Prostate gland (tissue), 2 donors: ENCODE data around the gene DEPDC1. TPM values are rescaled to one million over a fixed set of nuclear protein-coding genes. Genes with fewer than 3 reads are reported as not detected.

Experiments used
- DNase-seq: peaks from one replicate; pipeline ENCODE4 v3.0.0-alpha.2; 2019; ENCODE audit warnings: low spot score
- H3K27ac ChIP-seq, 2 donors: fragments of 200-600 bp; sonication (generic); 2 replicates each; pipeline ENCODE4 v1.5.1; 2017 to 2019
- H3K27me3 ChIP-seq: fragments of 200-600 bp; sonication (generic); replicated peaks from 2 replicates; pipeline ENCODE4 v1.5.1; 2019; ENCODE audit not compliant: insufficient read depth
- H3K36me3 ChIP-seq, 2 donors: fragments of 200-600 bp; sonication (generic); 1 replicate in 1 of 2; 2 replicates in 1 of 2; pipeline versions ENCODE4 v1.5.1 to v1.8.1; 2017 to 2019
- H3K4me1 ChIP-seq: fragments of 200-600 bp; sonication (generic); replicated peaks from 2 replicates; pipeline ENCODE4 v1.5.1; 2019
- H3K4me3 ChIP-seq, 2 donors: fragments of 200-600 bp; sonication (generic); 2 replicates each; pipeline ENCODE4 v1.5.1; 2017 to 2019
- H3K9me3 ChIP-seq: fragments of 200-600 bp; sonication (generic); 2 replicates; pipeline ENCODE4 v1.5.1; 2017
- POLR2A ChIP-seq: fragments of 450-650 bp; IDR thresholded peaks from one replicate; pipeline ENCODE4 v1.6.1; 2016; ENCODE audit warnings: antibody characterized with exemption, mild to moderate bottlenecking
- POLR2AphosphoS5 ChIP-seq: sonication (generic); formaldehyde crosslinking; IDR thresholded peaks from one replicate; pipeline ENCODE4 v1.6.1; 2017; ENCODE audit warnings: antibody characterized with exemption
- WGBS: methylation state at CpG from one replicate; pipeline ENCODE4 v1.1.5; 2018; 5-methylcytosine and 5-hydroxymethylcytosine counted together
- intact Hi-C: fragments of 100-400 bp; cut with DNase I; formaldehyde crosslinking; loops from one replicate; pipeline ENCODE4 v1.14.2; 2022
- total RNA-seq, 2 donors: library from RNA; depleted of rRNA; stranded (reverse); fragments of >200 nt; gene quantifications; one replicate each; pipeline ENCODE4 v1.1.0, GENCODE V29; 2016
- TF ChIP-seq, protein P1 (sequence below), 4 experiments: fragments of 200-600 bp in 2 of 4; fragments of 450-650 bp in 2 of 4; sonication (generic) in 2 of 4; IDR thresholded peaks; 1 replicate in 3 of 4; 2 replicates in 1 of 4; pipeline ENCODE4 v1.5.1; 2016 to 2019; ENCODE audit warnings: antibody characterized with exemption in 4 of 4, mild to moderate bottlenecking in 2 of 4, moderate library complexity in 2 of 4

DEPDC1 gene
- total RNA-seq, 2 donors from 2014 or later: 0.46 to 3.0 TPM

DNA sequence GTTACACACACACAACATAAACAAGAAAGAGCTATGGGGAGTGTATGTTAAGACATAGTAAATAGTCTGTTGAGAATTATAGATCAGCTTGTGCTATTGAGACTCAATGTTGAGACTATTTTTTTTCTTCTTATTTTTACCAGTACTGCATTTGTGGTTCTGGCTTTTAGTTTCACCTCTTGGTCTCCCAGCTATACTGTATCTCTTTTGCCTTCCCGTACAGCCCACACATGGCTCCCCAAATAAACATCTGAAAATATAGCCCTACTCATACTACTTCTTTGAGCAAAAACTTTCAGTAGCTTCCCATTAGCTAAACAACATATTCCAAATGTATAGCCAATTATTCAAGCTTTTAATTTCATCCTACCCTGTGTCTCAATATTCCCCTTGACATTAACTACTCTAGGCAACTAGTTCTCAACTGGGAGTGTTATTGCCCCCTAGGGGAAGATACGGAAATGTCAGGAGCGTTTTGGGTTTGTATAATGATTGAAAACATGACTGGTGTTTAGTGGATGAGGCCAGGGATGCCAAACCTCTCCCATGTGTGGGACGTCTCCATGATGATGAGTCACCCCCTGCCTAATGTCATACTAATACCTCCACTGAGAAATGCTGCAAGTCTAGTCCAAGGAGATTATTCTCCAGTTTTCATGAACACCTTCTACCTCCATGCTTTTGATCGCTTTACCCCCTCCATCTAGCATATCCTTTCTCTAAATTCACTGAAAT is 53.9 kb downstream of the DEPDC1 start:
- Histone ChIP-seq H3K4me1 (no peaks in the 10 kb centered on the region), H3K27ac (no peak overlapping the region), H3K4me3 (no peak overlapping the region), H3K27me3 (peaks cover 2% of the 10 kb centered on the region), H3K36me3 (no peaks in the 10 kb centered on the region), H3K9me3 (no peaks in the 10 kb centered on the region)
- intact Hi-C loops: no loop called here
- DNase-seq: no peak
- 42% methylated on average over 5 of the region's 5 CpGs for WGBS
- TF ChIP-seq, protein P1, sequence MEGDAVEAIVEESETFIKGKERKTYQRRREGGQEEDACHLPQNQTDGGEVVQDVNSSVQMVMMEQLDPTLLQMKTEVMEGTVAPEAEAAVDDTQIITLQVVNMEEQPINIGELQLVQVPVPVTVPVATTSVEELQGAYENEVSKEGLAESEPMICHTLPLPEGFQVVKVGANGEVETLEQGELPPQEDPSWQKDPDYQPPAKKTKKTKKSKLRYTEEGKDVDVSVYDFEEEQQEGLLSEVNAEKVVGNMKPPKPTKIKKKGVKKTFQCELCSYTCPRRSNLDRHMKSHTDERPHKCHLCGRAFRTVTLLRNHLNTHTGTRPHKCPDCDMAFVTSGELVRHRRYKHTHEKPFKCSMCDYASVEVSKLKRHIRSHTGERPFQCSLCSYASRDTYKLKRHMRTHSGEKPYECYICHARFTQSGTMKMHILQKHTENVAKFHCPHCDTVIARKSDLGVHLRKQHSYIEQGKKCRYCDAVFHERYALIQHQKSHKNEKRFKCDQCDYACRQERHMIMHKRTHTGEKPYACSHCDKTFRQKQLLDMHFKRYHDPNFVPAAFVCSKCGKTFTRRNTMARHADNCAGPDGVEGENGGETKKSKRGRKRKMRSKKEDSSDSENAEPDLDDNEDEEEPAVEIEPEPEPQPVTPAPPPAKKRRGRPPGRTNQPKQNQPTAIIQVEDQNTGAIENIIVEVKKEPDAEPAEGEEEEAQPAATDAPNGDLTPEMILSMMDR (IDR thresholded peaks at IDR 0.05): peak in 3 of 4 experiments; percentile 6 to 36 (median 16)
- no peak for TF ChIP-seq POLR2AphosphoS5
- TF ChIP-seq POLR2A: no peak

DNA sequence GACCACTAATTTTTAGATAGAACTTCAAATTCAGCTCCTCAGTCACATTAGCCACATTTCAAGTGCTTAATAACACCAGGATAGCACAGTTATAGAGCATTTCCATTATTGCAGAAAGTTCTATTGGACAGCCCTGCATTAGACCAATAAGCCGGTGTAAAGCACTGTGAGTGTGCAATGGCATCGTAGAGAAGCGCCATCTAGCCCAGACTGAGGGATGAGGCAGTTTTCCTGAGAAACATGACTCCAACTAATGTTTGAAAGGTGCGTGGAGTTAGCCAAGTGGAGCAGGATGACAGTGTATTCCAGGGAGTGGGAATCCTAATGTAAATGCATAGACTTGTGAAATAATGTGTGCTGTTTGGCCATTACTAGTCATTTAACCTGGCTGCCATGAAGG is 54.9 kb downstream of the DEPDC1 start:
- H3K27ac ChIP-seq: no peak overlapping the region
- TF ChIP-seq, protein P1 (IDR thresholded peaks at IDR 0.05): no peak
- TF ChIP-seq POLR2A (no peak), POLR2AphosphoS5 (no peak)
- H3K4me3 ChIP-seq: no peak overlapping the region
- 63% methylated on average over 4 of the region's 4 CpGs for WGBS
- no peak for DNase-seq
- intact Hi-C loops: no loop called here
- no peaks in the 10 kb centered on the region for H3K9me3 ChIP-seq
- H3K27me3 ChIP-seq: no peaks in the 10 kb centered on the region
- no peaks in the 10 kb centered on the region for H3K36me3 ChIP-seq
- no peaks in the 10 kb centered on the region for H3K4me1 ChIP-seq

DNA sequence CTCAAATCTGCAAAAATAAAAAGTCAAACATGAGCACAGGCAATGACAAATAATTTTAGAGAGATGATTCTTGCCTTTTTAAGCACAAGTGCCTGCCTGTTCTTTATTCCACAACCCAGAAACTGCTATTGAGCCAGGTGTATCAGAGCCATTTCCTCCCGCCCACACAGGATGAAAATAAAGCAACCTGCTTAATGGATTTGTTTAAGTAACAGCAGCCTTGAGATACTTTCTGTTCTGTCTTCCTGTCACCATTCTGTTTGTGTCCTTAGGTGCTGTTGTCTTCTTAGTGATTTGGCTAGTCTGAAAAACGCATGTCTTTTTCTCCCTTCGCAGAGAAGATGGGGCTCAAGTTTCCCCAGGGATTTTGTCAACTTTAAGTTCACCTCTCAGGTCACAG is 58.6 kb downstream of the DEPDC1 start:
- H3K36me3 ChIP-seq: no peaks in the 10 kb centered on the region
- intact Hi-C loops: no loop called here
- no peak overlapping the region for H3K27ac ChIP-seq
- no peaks in the 10 kb centered on the region for H3K9me3 ChIP-seq
- TF ChIP-seq POLR2A (no peak), POLR2AphosphoS5 (no peak)
- TF ChIP-seq, protein P1 (IDR thresholded peaks at IDR 0.05): no peak
- no peaks in the 10 kb centered on the region for H3K4me1 ChIP-seq
- no peak for DNase-seq
- 33% methylated on average over 3 of the region's 3 CpGs for WGBS
- no peak overlapping the region for H3K4me3 ChIP-seq
- H3K27me3 ChIP-seq: no peaks in the 10 kb centered on the region

DNA sequence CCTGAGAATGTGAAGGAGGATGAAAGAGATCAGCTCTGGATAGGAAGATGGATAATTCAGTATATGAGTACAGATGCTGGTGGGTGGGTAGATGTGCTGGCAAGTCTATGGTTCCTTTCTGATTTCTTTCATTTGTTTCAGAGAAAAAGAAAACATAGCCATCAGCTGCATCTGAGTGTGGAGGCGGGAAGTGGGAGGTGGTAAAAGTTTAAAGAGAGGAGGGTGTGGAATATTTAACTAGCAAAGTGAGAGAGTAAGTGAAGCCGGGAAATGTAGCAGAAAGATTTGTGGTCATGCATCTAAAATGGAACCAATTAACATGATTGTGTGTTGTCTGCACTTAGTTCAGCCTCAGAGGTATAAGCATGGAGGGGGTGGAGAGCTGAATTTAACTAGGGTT is 63.5 kb downstream of the DEPDC1 start:
- Histone ChIP-seq H3K27me3 (no peaks in the 10 kb centered on the region), H3K36me3 (no peaks in the 10 kb centered on the region), H3K4me1 (no peaks in the 10 kb centered on the region), H3K4me3 (no peak overlapping the region), H3K9me3 (no peaks in the 10 kb centered on the region), H3K27ac (no peak overlapping the region)
- 67% methylated on average over 2 of the region's 2 CpGs for WGBS
- TF ChIP-seq, protein P1 (IDR thresholded peaks at IDR 0.05): no peak
- TF ChIP-seq POLR2AphosphoS5 (no peak), POLR2A (no peak)
- no peak for DNase-seq
- intact Hi-C loops: no loop called here

DNA sequence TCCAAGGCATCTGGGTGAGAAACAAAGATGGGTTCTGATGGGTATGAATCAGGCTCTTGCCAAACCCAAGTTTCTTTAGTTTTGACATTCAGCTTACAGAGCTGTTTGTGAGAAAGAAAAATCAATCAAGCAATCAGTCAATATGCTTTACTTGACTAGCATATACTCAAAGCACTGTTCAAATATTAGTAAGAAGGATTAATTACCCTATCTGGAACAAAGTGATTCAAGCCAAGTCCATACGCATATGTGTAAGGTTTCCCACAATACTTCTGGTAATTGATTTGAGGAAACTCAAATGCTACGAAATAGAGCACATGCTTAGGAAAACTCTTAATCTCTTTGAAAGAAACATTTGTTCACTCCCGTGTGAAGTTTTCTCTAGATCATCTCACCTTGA is 65.8 kb downstream of the DEPDC1 start:
- Histone ChIP-seq H3K4me1 (no peaks in the 10 kb centered on the region), H3K27ac (no peak overlapping the region), H3K36me3 (no peaks in the 10 kb centered on the region), H3K27me3 (no peaks in the 10 kb centered on the region), H3K4me3 (no peak overlapping the region), H3K9me3 (no peaks in the 10 kb centered on the region)
- no peak for TF ChIP-seq POLR2AphosphoS5
- TF ChIP-seq, protein P1 (IDR thresholded peaks at IDR 0.05): no peak
- intact Hi-C loops: no loop called here
- DNase-seq: no peak
- 70% methylated on average over 3 of the region's 3 CpGs for WGBS
